GM13976 (cell line): ENCODE measurements around the gene FILIP1.

ENCODE experiments used
- DNase-seq: peaks from one replicate; pipeline ENCODE4 v3.0.0; 2012; ENCODE audit warnings: low spot score
- in situ Hi-C: fragments of 300-500 bp; cut with MboI; formaldehyde crosslinking; loops from one replicate; pipeline ENCODE4 v1.12.0; 2022; ENCODE audit warnings: low sequenced_read_pairs, mixed read lengths, inconsistent platforms; ENCODE audit not compliant: unreplicated experiment
- TF ChIP-seq, protein P1 (sequence below): IDR thresholded peaks from 2 replicates; pipeline ENCODE4 v1.5.1; 2012; ENCODE audit warnings: borderline replicate concordance, mild to moderate bottlenecking; ENCODE audit not compliant: insufficient read depth; ENCODE audit errors: extremely low read depth, missing control alignments, control extremely low read depth

FILIP1 gene

GRCh38 chr6:75283907-75284631 lies 209.5 kb downstream of the FILIP1 start:
- in situ Hi-C loops, result no loop called here
- TF ChIP-seq, protein P1, sequence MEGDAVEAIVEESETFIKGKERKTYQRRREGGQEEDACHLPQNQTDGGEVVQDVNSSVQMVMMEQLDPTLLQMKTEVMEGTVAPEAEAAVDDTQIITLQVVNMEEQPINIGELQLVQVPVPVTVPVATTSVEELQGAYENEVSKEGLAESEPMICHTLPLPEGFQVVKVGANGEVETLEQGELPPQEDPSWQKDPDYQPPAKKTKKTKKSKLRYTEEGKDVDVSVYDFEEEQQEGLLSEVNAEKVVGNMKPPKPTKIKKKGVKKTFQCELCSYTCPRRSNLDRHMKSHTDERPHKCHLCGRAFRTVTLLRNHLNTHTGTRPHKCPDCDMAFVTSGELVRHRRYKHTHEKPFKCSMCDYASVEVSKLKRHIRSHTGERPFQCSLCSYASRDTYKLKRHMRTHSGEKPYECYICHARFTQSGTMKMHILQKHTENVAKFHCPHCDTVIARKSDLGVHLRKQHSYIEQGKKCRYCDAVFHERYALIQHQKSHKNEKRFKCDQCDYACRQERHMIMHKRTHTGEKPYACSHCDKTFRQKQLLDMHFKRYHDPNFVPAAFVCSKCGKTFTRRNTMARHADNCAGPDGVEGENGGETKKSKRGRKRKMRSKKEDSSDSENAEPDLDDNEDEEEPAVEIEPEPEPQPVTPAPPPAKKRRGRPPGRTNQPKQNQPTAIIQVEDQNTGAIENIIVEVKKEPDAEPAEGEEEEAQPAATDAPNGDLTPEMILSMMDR, result no peak
- DNase-seq, result no peak

DNA sequence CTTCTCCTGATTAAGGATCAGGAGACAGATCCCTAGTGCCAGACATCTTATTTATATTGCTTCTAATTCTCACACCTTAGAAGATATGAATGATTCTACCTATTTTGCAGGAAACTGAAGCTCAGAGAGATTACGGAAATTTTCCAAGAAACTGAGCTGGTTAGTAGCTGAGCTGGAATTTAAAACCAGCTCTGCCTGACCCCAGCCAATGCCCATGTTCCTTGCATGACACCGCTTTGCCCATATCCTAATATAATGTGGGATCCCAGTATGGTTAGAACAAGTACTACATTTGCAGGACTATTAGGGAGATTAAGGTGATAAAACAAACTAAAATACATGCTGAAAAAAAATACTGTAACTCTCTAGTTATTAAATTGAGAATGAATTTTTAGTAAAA lies 210.9 kb downstream of the FILIP1 start:
- in situ Hi-C loops, result no loop called here
- no peak for DNase-seq
- TF ChIP-seq, protein P1, result no peak

GRCh38 chr6:75281653-75282052 lies 211.9 kb downstream of the FILIP1 start:
- in situ Hi-C loops, result no loop called here
- TF ChIP-seq, protein P1, result no peak

DNA sequence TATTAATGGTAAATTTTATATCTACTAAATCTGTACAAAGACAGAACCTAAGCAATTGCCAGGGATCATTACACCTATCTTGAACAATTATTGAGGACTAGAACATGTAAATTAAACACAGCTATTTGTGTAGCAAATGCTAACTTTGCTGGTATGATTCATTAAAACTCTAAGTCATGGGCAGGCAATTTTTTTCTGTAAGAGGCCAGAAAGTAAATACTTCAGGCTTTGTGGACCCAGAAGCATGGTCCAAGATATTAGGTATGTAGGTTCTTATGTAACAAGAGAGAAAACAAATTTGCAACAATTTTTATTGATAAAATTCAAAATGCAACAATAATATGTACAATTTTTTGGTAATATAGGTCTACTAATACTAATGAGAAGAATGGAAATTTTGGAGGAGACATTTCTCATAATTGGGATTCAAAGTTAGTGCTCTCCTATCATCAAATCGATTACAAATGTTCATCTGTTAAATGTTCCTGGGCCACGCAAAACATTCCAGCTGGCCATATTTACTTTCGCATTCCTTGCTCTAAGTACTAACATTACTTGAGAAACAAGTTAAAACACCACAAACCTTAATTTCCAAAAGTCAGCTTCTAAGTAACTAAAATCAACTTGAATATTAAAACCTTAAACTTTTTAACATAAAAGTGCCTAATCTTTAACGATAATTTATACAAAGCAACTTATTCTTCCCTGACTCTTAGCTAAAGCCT lies 213.3 kb downstream of the FILIP1 start:
- DNase-seq, result no peak
- TF ChIP-seq, protein P1, result no peak
- in situ Hi-C loops, result no loop called here

More at GRCh38 chr6:75281653-75282052, 211.9 kb downstream of the FILIP1 start:
- DNase-seq, result no peak

GRCh38 chr6:75279418-75279817 lies 214.2 kb downstream of the FILIP1 start:
- TF ChIP-seq, protein P1, result no peak
- in situ Hi-C loops, result no loop called here
- no peak for DNase-seq

GRCh38 chr6:75278474-75279077 lies 215.0 kb downstream of the FILIP1 start:
- in situ Hi-C loops, result no loop called here
- TF ChIP-seq, protein P1, result no peak
- no peak for DNase-seq
